Hematopoietic multipotent progenitor cell treated with erythropoietin and hydrocortisone succinate and interleukin-3 and kit ligand, for 6 days (in vitro differentiated cells): ENCODE data around the gene SART1.
"Not testable (repeated sequence)": the region's sequence is repeated elsewhere in the genome, so short reads cannot be mapped to it uniquely, and the experiment has no call there.

ENCODE experiments used
- DNase-seq: peaks from one replicate; pipeline ENCODE4 v3.0.0-alpha.2; 2015

The SART1 gene

GRCh38 chr11:65932558-65932919 is 29.0 kb upstream of the SART1 start:
- DNase-seq = peak; percentile 61

DNA sequence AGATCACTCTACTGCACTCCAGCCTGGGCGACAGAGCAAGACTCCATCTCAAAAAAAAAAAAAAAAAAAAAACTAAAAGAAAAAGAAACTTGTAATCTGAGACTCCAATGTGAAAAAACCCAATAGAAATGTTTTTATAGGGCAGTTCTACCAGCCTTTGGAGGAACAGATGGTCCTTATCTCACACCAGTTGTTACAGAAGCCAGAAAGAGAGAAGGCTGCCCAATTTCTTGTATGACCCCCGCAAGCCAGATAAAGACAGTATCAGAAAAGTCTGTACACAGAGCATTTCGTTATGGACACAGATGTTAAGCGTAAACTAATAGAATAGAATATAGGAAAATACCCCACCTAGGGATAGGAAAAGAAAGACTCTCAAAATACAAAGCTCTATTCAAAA is 27.5 kb upstream of the SART1 start:
- DNase-seq = peak; percentile 98

- DNase-seq = no peak
Measured at GRCh38 chr11:65937766-65938165, 23.8 kb upstream of the SART1 start.

- DNase-seq = no peak
Measured at GRCh38 chr11:65941720-65942310, 19.7 kb upstream of the SART1 start.

- no peak for DNase-seq
Measured at GRCh38 chr11:65942531-65942930, 19.0 kb upstream of the SART1 start.

GRCh38 chr11:65944191-65944590 is 17.3 kb upstream of the SART1 start:
- DNase-seq = no peak

DNA sequence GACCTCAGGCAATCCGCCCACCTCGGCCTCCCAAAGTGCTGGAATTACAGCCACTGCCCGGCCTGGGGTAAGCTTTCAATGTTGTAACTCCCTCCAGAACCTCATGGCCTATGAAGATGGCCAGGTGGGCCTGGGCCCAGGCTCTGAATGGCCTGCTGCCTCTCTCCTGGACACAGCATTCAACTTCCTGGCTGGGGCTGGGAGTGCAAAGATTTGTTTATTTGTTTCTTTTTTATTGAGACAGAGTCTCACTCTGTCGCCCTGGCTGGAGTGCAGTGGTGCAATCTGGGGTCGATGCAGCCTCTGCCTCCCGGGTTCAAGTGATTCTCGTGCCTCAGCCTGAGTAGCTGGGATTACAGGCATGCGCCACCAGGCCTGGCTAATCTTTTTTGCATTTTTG is 16.8 kb upstream of the SART1 start:
- DNase-seq = no peak

DNA sequence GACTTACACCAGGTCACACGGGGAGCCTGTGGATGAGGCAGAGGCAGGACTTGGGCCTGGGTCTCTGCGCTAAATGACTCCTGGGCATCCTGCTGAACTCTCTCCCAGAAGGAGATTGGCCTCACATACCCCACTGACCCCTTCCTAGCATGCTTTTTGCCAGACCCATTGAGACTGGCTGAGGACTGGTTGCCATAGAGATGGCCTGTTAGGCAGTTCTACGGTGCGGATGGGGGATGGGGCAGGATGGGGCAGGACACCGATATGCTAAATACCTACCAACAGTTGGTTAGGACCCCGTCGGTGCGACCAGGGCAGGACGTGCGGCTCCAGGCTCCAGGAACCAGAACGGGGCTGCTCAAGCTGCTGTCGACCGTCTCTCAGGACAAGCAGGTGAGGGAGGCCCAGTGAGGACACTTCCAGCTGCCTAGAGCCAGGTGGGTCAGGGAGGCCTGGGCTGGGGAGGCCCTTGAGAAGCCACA is 16.1 kb upstream of the SART1 start, which contains the start of gene TSGA10IP:
Gene TSGA10IP (plus strand): TSS at position 51 of the 482 bp plus-strand sequence. CDS start 196 bp downstream, at position 247.
- no peak for DNase-seq

- DNase-seq = no peak
Measured at GRCh38 chr11:65945941-65946558, 15.5 kb upstream of the SART1 start.

DNA sequence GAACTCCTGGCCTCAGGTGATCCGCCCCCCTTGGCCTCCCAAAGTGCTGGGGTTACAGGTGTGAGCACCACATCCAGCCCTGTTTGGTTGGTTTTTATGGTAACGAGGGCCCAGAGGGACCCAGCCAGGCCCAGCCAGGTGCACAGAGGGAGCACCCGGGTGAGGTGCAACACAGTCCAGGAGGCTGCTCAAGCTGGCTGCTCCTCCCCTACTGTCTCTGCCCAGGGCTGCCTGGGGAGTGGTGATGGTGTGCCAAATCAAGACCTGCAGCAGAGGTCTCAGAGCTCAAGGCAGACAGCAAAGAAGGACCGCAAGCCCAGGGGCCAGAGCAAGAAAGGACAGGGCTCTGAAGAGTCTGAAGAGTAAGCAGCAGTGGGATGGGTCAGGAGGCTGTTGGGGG is 14.9 kb upstream of the SART1 start:
- no peak for DNase-seq

DNA sequence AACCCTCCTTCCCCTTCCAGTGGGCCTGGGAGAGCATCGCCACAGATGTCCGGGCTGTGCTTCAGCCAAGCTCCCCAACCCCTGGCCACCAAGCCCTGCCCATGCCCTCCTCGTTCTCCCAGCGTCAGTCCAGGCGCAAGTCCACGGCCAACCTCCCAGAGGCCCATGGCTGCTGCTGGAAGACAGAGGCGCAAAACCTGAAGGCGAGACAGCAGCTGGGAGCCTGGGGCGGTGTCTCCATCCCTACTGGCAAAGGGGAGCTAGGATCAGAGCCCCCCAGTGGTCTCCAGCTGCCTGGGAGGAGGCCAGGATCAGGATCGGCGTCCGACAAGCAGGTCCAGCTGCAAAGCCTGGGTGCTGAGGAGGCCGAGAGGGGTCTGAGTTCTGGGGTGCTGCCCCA is 14.4 kb upstream of the SART1 start:
- DNase-seq = no peak

- DNase-seq = no peak
Measured at GRCh38 chr11:65947603-65948125, 13.9 kb upstream of the SART1 start.

- not testable (repeated sequence) for DNase-seq
Measured at GRCh38 chr11:65950711-65951110, 10.8 kb upstream of the SART1 start.

DNA sequence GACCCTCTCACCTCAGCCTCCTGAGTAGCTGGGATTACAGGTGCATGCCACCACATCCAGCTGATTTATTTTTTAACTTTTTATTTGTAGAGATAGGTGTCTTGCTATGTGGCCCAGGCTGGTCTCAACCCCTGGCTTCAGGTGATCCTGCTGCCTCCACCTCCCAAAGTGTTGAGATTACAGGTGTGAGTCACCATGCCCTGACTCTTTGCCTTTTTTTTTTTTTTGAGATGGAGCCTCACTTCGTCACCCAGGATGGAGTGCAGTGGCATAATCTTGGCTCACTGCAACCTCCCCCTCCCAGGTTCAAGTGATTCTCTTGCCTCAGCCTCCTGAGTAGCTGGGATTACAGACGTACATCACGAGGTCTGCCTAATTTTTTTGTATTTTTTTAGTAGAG is 9.9 kb upstream of the SART1 start:
- not testable (repeated sequence) for DNase-seq

- no peak for DNase-seq
Measured at GRCh38 chr11:65952052-65952521, 9.4 kb upstream of the SART1 start.

DNA sequence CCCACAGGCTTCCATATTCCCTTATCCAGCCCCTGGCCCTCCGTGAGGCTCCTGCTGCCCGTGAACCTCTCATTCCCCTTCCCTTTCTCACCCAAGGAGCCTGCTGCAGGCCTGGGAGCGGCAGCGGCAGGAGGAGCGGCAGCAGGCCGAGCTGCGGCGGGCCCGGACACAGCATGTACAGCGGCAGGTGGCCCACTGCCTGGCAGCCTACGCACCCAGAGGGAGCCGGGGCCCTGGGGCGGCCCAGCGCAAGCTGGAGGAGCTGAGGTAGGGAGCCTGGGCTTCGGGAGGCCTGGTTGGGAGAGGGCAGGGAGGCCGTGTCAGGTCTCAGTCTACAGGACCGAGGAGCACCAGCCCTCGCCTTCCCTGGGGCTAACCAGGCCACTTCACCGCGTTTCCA is 8.1 kb upstream of the SART1 start:
- DNase-seq = no peak

GRCh38 chr11:65954771-65955170 is 6.8 kb upstream of the SART1 start:
- DNase-seq = no peak

DNA sequence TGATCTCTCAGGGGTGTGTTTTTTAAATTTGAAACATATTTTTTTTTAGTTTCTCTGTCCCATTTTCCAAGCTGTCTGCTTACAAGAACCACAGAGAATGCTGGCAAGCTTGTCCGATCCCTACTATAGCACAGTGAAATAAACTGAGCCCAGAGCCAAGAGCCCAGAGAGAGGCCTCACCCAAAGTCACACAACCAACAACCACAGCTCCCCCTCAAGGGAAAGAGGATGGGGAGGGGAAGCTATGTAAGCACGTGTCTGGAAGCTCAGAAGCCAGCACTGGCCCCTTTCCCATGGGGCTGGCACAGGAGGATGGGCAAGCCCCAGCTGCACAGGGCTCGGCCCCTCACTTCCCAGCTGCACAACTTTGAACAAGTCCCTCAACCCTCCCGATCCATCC is 3.2 kb upstream of the SART1 start:
- DNase-seq = no peak

DNA sequence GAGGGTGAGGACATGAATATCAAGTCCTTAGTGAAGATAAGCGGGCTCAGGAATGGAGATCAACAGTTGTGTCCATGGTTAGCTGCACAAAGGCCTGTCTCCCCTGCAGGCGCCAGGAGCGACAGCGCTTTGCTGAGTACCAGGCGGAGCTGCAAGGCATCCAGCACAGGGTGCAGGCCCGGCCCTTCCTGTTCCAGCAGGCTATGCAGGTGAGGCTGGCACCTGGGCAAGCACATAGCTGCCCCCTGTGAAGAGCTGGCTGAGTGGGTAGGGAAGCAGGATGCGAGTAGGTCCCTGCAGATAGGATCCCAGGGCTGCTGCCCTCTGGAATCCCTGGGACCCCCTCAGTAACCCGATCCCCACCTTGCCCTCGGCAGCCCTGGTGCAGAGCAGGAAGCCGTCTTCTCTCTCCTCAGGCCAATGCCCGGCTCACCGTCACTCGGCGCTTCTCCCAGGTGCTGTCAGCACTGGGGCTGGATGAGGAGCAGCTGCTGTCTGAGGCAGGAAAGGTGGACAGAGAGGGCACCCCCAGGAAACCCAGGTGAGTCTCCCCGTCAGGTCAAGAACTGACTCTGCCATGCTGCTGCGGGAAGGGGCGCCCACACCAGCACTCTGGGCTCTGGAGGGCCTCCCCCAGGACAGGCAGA is 2.6 kb upstream of the SART1 start:
- no peak for DNase-seq

DNA sequence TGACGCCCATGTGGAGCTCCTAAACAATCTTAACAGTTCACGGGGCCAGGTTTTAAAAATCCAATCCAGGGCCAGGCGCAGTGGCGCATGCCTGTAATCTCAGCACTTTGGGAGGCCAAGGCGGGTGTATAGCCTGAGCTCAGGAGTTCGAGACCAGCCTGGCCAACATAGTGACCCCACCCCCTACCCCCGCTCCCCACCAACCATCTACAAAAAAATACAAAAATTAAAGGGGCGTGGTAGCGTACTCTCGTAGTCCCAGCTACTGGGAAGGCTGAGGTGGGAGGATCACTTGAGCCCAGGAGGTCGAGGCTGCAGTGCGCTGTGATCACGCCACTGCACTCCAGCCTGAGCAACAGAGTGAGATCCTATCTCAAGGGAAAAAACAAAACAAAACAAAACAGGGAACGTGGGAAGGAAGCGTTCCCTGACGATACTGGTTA is 689 bp upstream of the SART1 start:
- peak; percentile 19 for DNase-seq

DNA sequence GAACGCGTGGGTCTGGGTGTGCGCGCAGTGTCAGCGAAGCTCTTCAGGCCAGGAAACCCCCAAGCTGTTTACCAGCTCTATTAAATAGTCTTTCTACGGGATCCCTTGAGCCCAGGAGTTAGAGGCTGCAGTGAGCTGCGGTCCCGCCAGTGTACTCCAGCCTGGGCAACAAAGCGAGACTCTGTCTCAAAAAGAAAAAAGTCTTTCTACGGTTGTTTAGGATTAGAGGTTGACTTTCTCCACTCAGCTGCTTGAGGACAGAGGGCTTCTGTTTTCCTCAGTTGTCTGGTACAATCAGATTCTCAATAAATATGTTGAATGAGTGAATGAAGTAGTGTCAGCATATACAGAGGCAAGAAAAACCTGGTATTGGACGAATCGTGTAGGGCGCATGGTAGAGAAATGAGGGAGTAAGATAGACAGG is 619 bp downstream of the SART1 start:
- no peak for DNase-seq

- no peak for DNase-seq
Measured at GRCh38 chr11:65964906-65965305, 3.4 kb downstream of the SART1 start.

- no peak for DNase-seq
Measured at GRCh38 chr11:65965986-65966762, 4.6 kb downstream of the SART1 start.
